Activated naive CD4-positive, alpha-beta T cell treated with anti-CD3 and anti-CD28 coated beads for 36 hours (primary cell): Measurements from ENCODE around the gene CLDN6. TPM values are rescaled to one million over a fixed set of nuclear protein-coding genes. Genes with fewer than 3 reads are reported as not detected.

Experiments
- CTCF ChIA-PET: fragments of 350-600 bp; sonication (Branson Sonifier 250); formaldehyde crosslinking; loops from one replicate; lab custom pipeline; 2021; ENCODE audit warnings: antibody characterized with exemption; lab: Charles Lee
- DNase-seq: peaks from one replicate; pipeline ENCODE4 v3.0.0-alpha.2; 2020
- H3K27ac Mint-ChIP-seq: one replicate; pipeline ENCODE4 v1.8.0; 2021; ENCODE audit warnings: mild to moderate bottlenecking, mixed read lengths
- H3K27me3 Mint-ChIP-seq: one replicate; pipeline ENCODE4 v1.8.0; 2021; ENCODE audit warnings: low read depth, mixed read lengths
- H3K36me3 Mint-ChIP-seq: one replicate; pipeline ENCODE4 v1.8.0; 2021; ENCODE audit warnings: low read depth, mixed read lengths
- H3K4me1 Mint-ChIP-seq: one replicate; pipeline ENCODE4 v1.8.0; 2021; ENCODE audit warnings: low read depth, mixed read lengths
- H3K4me3 Mint-ChIP-seq: one replicate; pipeline ENCODE4 v1.8.0; 2021; ENCODE audit warnings: mild to moderate bottlenecking, moderate library complexity, mixed read lengths
- H3K9me3 Mint-ChIP-seq: one replicate; pipeline ENCODE4 v1.8.0; 2021; ENCODE audit warnings: mixed read lengths
- intact Hi-C: fragments of 100-400 bp; cut with micrococcal nuclease; formaldehyde crosslinking; loops from one replicate; pipeline ENCODE4 v1.15.1; 2023
- total RNA-seq, 2 experiments: library from RNA; stranded (reverse); gene quantifications; one replicate each; pipeline ENCODE4 v1.2.3, GENCODE V29; 2021

The CLDN6 gene
- total RNA-seq, 2 experiments from 2014 or later: not detected

- H3K27ac Mint-ChIP-seq: no peak overlapping the region
- intact Hi-C loops: loop anchor here (1.0 to 2.0 kb wide), 2 partner anchors 10 to 50 kb away; partner anchors contain the start of genes PKMYT1 and TNFRSF12A
- peaks cover 22% of the 10 kb centered on the region for H3K36me3 Mint-ChIP-seq
- H3K4me1 Mint-ChIP-seq: peaks cover 23% of the 10 kb centered on the region
- peak overlapping the region; percentile 74 for H3K4me3 Mint-ChIP-seq
- peaks cover 23% of the 10 kb centered on the region for H3K27me3 Mint-ChIP-seq
- no peaks in the 10 kb centered on the region for H3K9me3 Mint-ChIP-seq
- CTCF ChIA-PET: interaction anchor here (1.0 to 1.3 kb wide), 3 partner anchors 8 to 14 kb away, joined by 3 to 5 read pairs (median 4); no protein-coding TSS in a partner anchor
- DNase-seq: no peak
These were observed 47.4 kb downstream of the CLDN6 start for GRCh38 chr16:2970563-2970962.

GRCh38 chr16:2969545-2970521 is 48.1 kb downstream of the CLDN6 start:
- Mint-ChIP-seq H3K4me3 (peak overlapping the region; percentile 74), H3K9me3 (no peaks in the 10 kb centered on the region), H3K4me1 (peaks cover 25% of the 10 kb centered on the region), H3K27ac (no peak overlapping the region), H3K36me3 (peaks cover 21% of the 10 kb centered on the region), H3K27me3 (peaks cover 28% of the 10 kb centered on the region)
- DNase-seq: peak; percentile 87
- CTCF ChIA-PET: interaction anchor here (0.6 to 1.3 kb wide), 7 partner anchors 9 to 89 kb away, joined by 3 to 5 read pairs (median 4); no protein-coding TSS in a partner anchor
- intact Hi-C loops: loop anchor here (1.0 to 2.0 kb wide), 2 partner anchors 10 to 51 kb away; partner anchors contain the start of genes PKMYT1 and TNFRSF12A

- Mint-ChIP-seq H3K4me1 (peaks cover 29% of the 10 kb centered on the region), H3K9me3 (no peaks in the 10 kb centered on the region), H3K36me3 (peaks cover 18% of the 10 kb centered on the region), H3K4me3 (peak within 1 kb of the TSS; percentile 74), H3K27me3 (peaks cover 31% of the 10 kb centered on the region), H3K27ac (no peak within 1 kb of the TSS)
- intact Hi-C loops: no loop called here
- peak; percentile 80 for DNase-seq
- CTCF ChIA-PET: interaction anchor here (0.6 to 1.3 kb wide), 5 partner anchors 10 to 90 kb away, joined by 3 to 5 read pairs (median 4); no protein-coding TSS in a partner anchor
These were observed 49.0 kb downstream of the CLDN6 start, which contains the start of gene PAQR4 for GRCh38 chr16:2968738-2969544. Gene PAQR4 (plus strand): TSS chr16:2969348. CDS start chr16:2969675, 327 bp downstream.

DNA sequence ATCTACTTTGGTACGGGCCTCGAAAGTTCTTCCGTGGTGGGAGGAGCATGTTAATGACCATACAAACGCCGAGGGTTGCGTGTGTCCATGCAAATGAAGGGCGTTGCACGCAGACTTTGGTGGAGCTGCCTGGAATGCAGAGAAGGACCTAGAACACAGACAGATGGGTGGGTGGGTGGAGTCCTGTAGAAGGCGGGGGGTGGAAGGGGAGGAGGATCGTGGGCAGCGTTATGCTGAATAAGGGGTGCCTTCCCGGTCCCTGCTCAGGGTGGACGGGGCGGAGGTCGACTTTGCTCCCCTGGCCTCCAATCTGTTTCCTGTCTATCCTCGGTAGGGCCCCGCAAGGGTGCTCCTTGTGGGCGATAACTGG is 49.6 kb downstream of the CLDN6 start:
- intact Hi-C loops: no loop called here
- Mint-ChIP-seq H3K9me3 (no peaks in the 10 kb centered on the region), H3K36me3 (peaks cover 18% of the 10 kb centered on the region)

DNA sequence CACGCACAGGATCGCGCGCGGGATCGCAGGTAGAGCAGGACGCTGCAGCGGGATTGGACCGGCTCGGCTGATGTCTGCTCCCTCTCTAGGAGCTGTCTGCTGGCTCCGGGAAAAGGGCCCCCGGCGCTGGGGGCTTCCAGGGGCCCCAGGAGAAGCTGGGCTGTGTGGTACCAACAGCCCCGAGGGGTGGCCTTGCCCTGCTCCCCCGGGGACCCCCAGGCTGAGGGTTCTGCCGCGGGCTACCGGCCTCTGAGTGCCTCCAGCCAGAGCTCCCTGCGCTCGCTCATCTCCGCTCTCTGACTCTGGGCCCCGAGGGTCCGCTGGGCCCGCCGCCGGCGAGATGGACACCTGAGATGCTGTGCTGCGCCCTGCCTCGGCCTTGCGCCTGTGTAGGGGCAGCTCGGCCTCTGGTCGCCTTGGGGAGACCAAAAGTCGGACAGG is 50.2 kb downstream of the CLDN6 start:
- no peak overlapping the region for H3K27ac Mint-ChIP-seq
- peaks cover 35% of the 10 kb centered on the region for H3K4me1 Mint-ChIP-seq
- no peak overlapping the region for H3K4me3 Mint-ChIP-seq
- no peaks in the 10 kb centered on the region for H3K9me3 Mint-ChIP-seq
- H3K36me3 Mint-ChIP-seq: peaks cover 17% of the 10 kb centered on the region
- DNase-seq: no peak
- H3K27me3 Mint-ChIP-seq: peaks cover 37% of the 10 kb centered on the region
- CTCF ChIA-PET: no interaction called here
- intact Hi-C loops: no loop called here

More for the DNA sequence above, 49.6 kb downstream of the CLDN6 start:
- CTCF ChIA-PET: no interaction called here
- DNase-seq: no peak
- Mint-ChIP-seq H3K4me3 (peak overlapping the region; percentile 65), H3K27me3 (peaks cover 34% of the 10 kb centered on the region), H3K4me1 (peaks cover 33% of the 10 kb centered on the region), H3K27ac (no peak overlapping the region)

DNA sequence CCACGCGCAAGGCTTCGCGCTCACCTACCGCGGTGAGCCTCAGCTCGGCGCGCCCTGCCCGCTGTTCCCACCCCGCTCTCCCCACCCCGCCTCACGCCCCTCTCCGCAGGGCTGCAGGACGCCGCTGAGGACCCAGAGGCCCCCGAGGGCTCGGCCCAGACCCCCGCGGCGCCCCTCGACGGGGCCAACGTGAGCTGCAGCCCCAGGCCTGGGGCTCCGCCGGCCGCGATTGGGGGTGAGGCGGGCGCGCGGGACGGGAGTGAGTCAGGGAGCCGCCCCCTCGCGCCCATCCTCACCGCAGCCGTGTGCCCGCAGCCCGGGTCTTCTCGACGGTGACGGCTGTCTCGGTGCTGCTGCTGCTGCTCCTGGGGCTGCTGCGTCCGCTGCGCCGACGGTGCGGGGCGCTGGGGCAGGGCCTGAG is 50.8 kb downstream of the CLDN6 start:
- peaks cover 12% of the 10 kb centered on the region for H3K36me3 Mint-ChIP-seq
- no peak overlapping the region for H3K4me3 Mint-ChIP-seq
- peaks cover 34% of the 10 kb centered on the region for H3K4me1 Mint-ChIP-seq
- CTCF ChIA-PET: no interaction called here
- H3K27ac Mint-ChIP-seq: no peak overlapping the region
- peaks cover 39% of the 10 kb centered on the region for H3K27me3 Mint-ChIP-seq
- DNase-seq: no peak
- intact Hi-C loops: no loop called here
- H3K9me3 Mint-ChIP-seq: no peaks in the 10 kb centered on the region

DNA sequence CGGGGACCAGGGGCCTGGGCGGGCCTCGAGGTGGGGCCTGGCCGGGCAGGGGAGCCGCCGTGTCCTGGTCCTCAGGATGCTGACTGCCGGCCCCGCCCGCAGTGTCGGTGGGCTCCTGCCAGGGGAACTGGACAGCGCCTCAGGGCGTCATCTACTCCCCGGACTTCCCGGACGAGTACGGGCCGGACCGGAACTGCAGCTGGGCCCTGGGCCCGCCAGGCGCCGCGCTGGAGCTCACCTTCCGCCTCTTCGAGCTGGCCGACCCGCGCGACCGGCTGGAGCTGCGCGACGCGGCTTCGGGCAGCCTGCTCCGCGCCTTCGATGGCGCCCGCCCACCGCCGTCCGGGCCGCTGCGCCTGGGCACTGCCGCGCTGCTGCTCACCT is 51.2 kb downstream of the CLDN6 start:
- Mint-ChIP-seq H3K9me3 (no peaks in the 10 kb centered on the region), H3K27ac (no peak overlapping the region), H3K27me3 (peaks cover 43% of the 10 kb centered on the region), H3K4me3 (no peak overlapping the region), H3K36me3 (peaks cover 8% of the 10 kb centered on the region), H3K4me1 (peaks cover 34% of the 10 kb centered on the region)
- DNase-seq: no peak
- intact Hi-C loops: no loop called here
- CTCF ChIA-PET: no interaction called here

GRCh38 chr16:2966043-2966807 is 51.8 kb downstream of the CLDN6 start:
- H3K27me3 Mint-ChIP-seq: peaks cover 44% of the 10 kb centered on the region
- H3K4me1 Mint-ChIP-seq: peaks cover 36% of the 10 kb centered on the region
- intact Hi-C loops: no loop called here
- H3K9me3 Mint-ChIP-seq: no peaks in the 10 kb centered on the region
- CTCF ChIA-PET: interaction anchor here (1.2 kb wide), 1 partner anchor 39 kb away, joined by 3 read pairs; no protein-coding TSS in a partner anchor
- no peak for DNase-seq
- H3K27ac Mint-ChIP-seq: no peak overlapping the region
- H3K36me3 Mint-ChIP-seq: peaks cover 6% of the 10 kb centered on the region
- H3K4me3 Mint-ChIP-seq: no peak overlapping the region

Other genes with a start within 250 kb of the CLDN6 start
- 100 to 1,000 TPM; 177 to 189 TPM for gene ELOB, start 240.9 kb downstream of the CLDN6 start, total RNA-seq
- gene PRSS33, start 230.6 kb downstream of the CLDN6 start, total RNA-seq: under 1 TPM; 0.12 to 0.17 TPM
- gene PRSS41, start 219.7 kb downstream of the CLDN6 start, total RNA-seq: not detected
- gene PRSS21, start 200.9 kb downstream of the CLDN6 start, total RNA-seq: 1 to 10 TPM; 3.3 to 4.1 TPM
- gene ZG16B, start 187.9 kb downstream of the CLDN6 start, total RNA-seq: under 1 TPM; 0.22 to 0.64 TPM
- not detected for gene PRSS22, start 160.0 kb downstream of the CLDN6 start, total RNA-seq
- gene FLYWCH2, start 135.0 kb downstream of the CLDN6 start, total RNA-seq: 10 to 100 TPM; 12.7 to 15.2 TPM
- 10 to 100 TPM; 33.5 to 35.4 TPM for gene FLYWCH1, start 106.3 kb downstream of the CLDN6 start, total RNA-seq
- not detected for gene KREMEN2, start 53.9 kb downstream of the CLDN6 start, total RNA-seq
- 10 to 100 TPM; 25.8 to 28.2 TPM for gene PAQR4, start 48.8 kb downstream of the CLDN6 start, total RNA-seq
- gene PKMYT1, start 37.7 kb downstream of the CLDN6 start, total RNA-seq: 100 to 1,000 TPM; 128 to 136 TPM
- not detected for gene CLDN9, start 5.3 kb downstream of the CLDN6 start, total RNA-seq
- gene TNFRSF12A, start 2.2 kb upstream of the CLDN6 start, total RNA-seq: under 1 TPM; 0.88 to 0.96 TPM
- gene HCFC1R1, start 5.8 kb upstream of the CLDN6 start, total RNA-seq: 10 to 100 TPM; 22.6 to 26.8 TPM
- gene THOC6, start 5.9 kb upstream of the CLDN6 start, total RNA-seq: 10 to 100 TPM; 40.6 to 41.0 TPM
- gene BICDL2, start 18.8 kb upstream of the CLDN6 start, total RNA-seq: not detected
- under 1 TPM; 0.29 to 0.37 TPM for gene MMP25, start 28.4 kb upstream of the CLDN6 start, total RNA-seq
- 100 to 1,000 TPM; 964 to 991 TPM for gene IL32, start 47.5 kb upstream of the CLDN6 start, total RNA-seq
- under 1 TPM in 1 of 2 experiments, not detected in 1; 0.26 TPM for gene ZSCAN10, start 81.1 kb upstream of the CLDN6 start, total RNA-seq
- gene ZNF205, start 94.4 kb upstream of the CLDN6 start, total RNA-seq: under 1 TPM in 1 of 2 experiments, not detected in 1; 0.25 TPM
- gene ZNF213, start 116.8 kb upstream of the CLDN6 start, total RNA-seq: 1 to 10 TPM; 6.1 to 6.5 TPM
- not detected for gene OR1F1, start 170.0 kb upstream of the CLDN6 start, total RNA-seq
- 10 to 100 TPM in 1 of 2 experiments, 1 to 10 TPM in 1; 9.7 to 10.1 TPM for gene ZNF200, start 217.0 kb upstream of the CLDN6 start, total RNA-seq
- under 1 TPM; 0.07 TPM for gene MEFV, start 238.4 kb upstream of the CLDN6 start, total RNA-seq